Measurements from ENCODE around the gene UGT1A7. TPM values are rescaled to one million over a fixed set of nuclear protein-coding genes. Genes with fewer than 3 reads are reported as not detected.

Gene UGT1A7
- total and polyA plus RNA-seq, 9 of the 15 experiments (the other 6 are each of a cell fraction or from before 2014, with no cell fraction given): not detected

DNA sequence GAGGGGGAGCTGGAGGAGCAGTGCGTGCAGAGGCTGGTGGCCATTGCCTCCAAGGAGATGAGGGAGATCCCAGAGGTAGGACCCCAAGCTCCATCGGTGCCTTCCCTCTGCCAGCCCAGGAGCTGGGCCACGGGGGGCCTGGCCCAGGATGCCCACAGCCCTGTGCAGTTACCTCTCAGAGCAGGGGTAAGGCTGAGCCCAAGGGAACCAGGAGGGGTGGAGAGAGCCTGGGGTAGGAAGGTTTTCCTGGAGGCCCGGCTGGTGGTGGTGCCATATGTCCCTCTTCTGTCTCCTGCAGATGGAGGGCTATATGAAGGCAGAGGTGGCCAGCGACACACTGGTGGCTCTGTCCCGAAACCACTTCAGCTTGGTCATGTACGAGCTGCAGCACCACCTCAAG lies 107.9 kb downstream of the UGT1A7 start:
- no peaks in the 10 kb centered on the region for H4K20me1 ChIP-seq (replicated peaks; ENCODE audit: control insufficient read depth, insufficient read depth, low read length)
- WGBS (ENCODE audit: insufficient coverage, low coverage, missing lambda C conversion rate): 0% methylated on average over 4 of the region's 7 CpGs
- FAIRE-seq (no peak), ATAC-seq (no peak), DNase-seq (ENCODE audit: extremely low read depth in 1 of 4, low spot score in 3 of 4) (no peak)
- no peak overlapping the region for H3K9ac ChIP-seq (ENCODE audit: insufficient read depth in 1 of 2, low read depth in 2 of 2, low read length in 2 of 2)
- H3K9me3 ChIP-seq (replicated peaks; ENCODE audit: control insufficient read depth, insufficient read depth, low read depth, low read length): no peaks in the 10 kb centered on the region
- no peaks in the 10 kb centered on the region for H3K36me3 ChIP-seq (ENCODE audit: control insufficient read depth, insufficient read depth, low read length)
- H3K27ac ChIP-seq (ENCODE audit: extremely low read depth, low read depth, low read length): no peak overlapping the region
- no peak overlapping the region for H3K4me2 ChIP-seq (ENCODE audit: insufficient read depth, low read length)
- POLR2A ChIA-PET: no interaction called here
- peaks cover 0 to 41% of the 10 kb centered on the region in 2 experiments; a peak in 2 of 5 replicates for H3K27me3 ChIP-seq (ENCODE audit: control insufficient read depth in 2 of 2, insufficient read depth in 2 of 2, low read length in 2 of 2)
- CTCF ChIA-PET (ENCODE audit: low intra/inter-chr PET ratio): no interaction called here
- H2AFZ ChIP-seq (ENCODE audit: low read depth, low read length): no peak overlapping the region
- H3K79me2 ChIP-seq (ENCODE audit: control insufficient read depth, insufficient read depth, low read length): no peaks in the 10 kb centered on the region
- H3K4me1 ChIP-seq (replicated peaks in 1 of 2; ENCODE audit: control insufficient read depth in 2 of 2, insufficient read depth in 2 of 2, low read length in 2 of 2): no peaks in the 10 kb centered on the region; a peak in 1 of 5 replicates
- TF ChIP-seq HOXB6 (CRISPR knock-in tag; IDR thresholded peaks at IDR 0.05; ENCODE audit: borderline replicate concordance): no peak
- TF ChIP-seq, protein P1, sequence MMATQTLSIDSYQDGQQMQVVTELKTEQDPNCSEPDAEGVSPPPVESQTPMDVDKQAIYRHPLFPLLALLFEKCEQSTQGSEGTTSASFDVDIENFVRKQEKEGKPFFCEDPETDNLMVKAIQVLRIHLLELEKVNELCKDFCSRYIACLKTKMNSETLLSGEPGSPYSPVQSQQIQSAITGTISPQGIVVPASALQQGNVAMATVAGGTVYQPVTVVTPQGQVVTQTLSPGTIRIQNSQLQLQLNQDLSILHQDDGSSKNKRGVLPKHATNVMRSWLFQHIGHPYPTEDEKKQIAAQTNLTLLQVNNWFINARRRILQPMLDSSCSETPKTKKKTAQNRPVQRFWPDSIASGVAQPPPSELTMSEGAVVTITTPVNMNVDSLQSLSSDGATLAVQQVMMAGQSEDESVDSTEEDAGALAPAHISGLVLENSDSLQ (IDR thresholded peaks at IDR 0.05): no peak
- H3K9me1 ChIP-seq (ENCODE audit: control insufficient read depth, insufficient read depth, low read length): no peaks in the 10 kb centered on the region
- intact Hi-C loops (cut with micrococcal nuclease) (no loop called here), in situ Hi-C loops (cut with MboI) (no loop called here)
- no peak overlapping the region for H3K4me3 ChIP-seq
- BruUV-seq (replicated peaks): no TSS peak

DNA sequence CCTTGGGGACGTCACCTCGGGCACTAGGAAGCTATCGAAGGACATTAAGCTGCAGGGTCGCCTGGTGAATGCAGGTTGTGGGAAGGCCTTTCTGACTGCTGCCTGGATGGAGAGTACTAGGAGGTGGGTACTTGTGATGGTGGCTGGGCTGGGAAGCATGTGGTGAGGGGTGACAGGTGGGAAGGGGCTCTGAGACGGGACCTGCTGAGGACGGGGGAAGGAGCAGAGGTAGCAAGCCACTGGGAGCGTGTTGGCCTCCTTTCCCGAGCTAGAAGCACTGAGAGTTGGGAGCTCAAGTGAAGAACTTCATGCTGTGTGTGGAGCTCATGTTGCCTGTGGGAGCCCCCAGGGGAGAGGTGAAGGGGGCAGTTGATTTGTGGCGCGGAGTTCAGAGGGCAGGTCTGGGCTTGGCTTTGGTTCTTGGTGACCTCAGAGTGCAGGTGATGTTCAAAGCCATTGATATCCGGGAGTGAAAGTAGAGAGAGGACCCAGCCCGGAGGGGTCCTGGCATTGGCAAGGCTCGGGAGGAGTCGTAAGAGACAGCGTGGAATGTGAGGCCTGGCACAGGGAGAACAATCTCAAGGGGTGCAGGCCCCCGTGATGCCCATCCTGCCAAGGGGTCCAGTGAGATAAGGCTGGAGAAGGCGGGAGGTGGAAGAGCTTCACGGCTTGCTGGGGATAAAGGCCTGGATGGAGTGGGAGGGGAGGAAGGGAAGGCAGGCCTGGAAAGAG lies 109.6 kb downstream of the UGT1A7 start:
- no peak for FAIRE-seq
- Histone ChIP-seq H3K27me3 (ENCODE audit: control insufficient read depth in 2 of 2, insufficient read depth in 2 of 2, low read length in 2 of 2) (peaks cover 0 to 44% of the 10 kb centered on the region in 2 experiments; a peak in 2 of 5 replicates), H3K4me2 (ENCODE audit: insufficient read depth, low read length) (no peak overlapping the region), H3K27ac (ENCODE audit: extremely low read depth, low read depth, low read length) (no peak overlapping the region), H3K9me3 (replicated peaks; ENCODE audit: control insufficient read depth, insufficient read depth, low read depth, low read length) (no peaks in the 10 kb centered on the region), H4K20me1 (replicated peaks; ENCODE audit: control insufficient read depth, insufficient read depth, low read length) (no peaks in the 10 kb centered on the region), H3K4me1 (replicated peaks in 1 of 2; ENCODE audit: control insufficient read depth in 2 of 2, insufficient read depth in 2 of 2, low read length in 2 of 2) (no peaks in the 10 kb centered on the region; a peak in 1 of 5 replicates), H3K79me2 (ENCODE audit: control insufficient read depth, insufficient read depth, low read length) (no peaks in the 10 kb centered on the region), H3K36me3 (ENCODE audit: control insufficient read depth, insufficient read depth, low read length) (no peaks in the 10 kb centered on the region), H2AFZ (ENCODE audit: low read depth, low read length) (no peak overlapping the region), H3K4me3 (no peak overlapping the region), H3K9ac (ENCODE audit: insufficient read depth in 1 of 2, low read depth in 2 of 2, low read length in 2 of 2) (no peak overlapping the region), H3K9me1 (ENCODE audit: control insufficient read depth, insufficient read depth, low read length) (no peaks in the 10 kb centered on the region)
- ChIA-PET CTCF (ENCODE audit: low intra/inter-chr PET ratio) (no interaction called here), POLR2A (interaction anchor here (0.6 to 1.1 kb wide), 2 partner anchors 30 to 42 kb away, joined by 4 read pairs; no protein-coding TSS in a partner anchor)
- in situ Hi-C loops (cut with MboI) (no loop called here), intact Hi-C loops (cut with micrococcal nuclease) (no loop called here)
- 5% methylated on average over 14 of the region's 18 CpGs for WGBS (ENCODE audit: insufficient coverage, low coverage, missing lambda C conversion rate)
- no peak for ATAC-seq
- BruUV-seq (replicated peaks): no TSS peak
- DNase-seq (ENCODE audit: extremely low read depth in 1 of 4, low spot score in 3 of 4): no peak
- TF ChIP-seq RAD51 (IDR thresholded peaks at IDR 0.05; ENCODE audit: borderline replicate concordance, low read depth) (no peak), PHF20 (IDR thresholded peaks at IDR 0.05; ENCODE audit: partially characterized antibody) (no peak), L3MBTL2 (IDR thresholded peaks at IDR 0.05) (no peak), MEIS2 (IDR thresholded peaks at IDR 0.05; ENCODE audit: partially characterized antibody) (no peak), TCF7 (IDR thresholded peaks at IDR 0.05; ENCODE audit: borderline replicate concordance) (no peak), MXI1 (IDR thresholded peaks at IDR 0.05; ENCODE audit: low read depth, low read length) (no peak), GATA2 (CRISPR knock-in tag; IDR thresholded peaks at IDR 0.05) (no peak)
- TF ChIP-seq, protein P2, sequence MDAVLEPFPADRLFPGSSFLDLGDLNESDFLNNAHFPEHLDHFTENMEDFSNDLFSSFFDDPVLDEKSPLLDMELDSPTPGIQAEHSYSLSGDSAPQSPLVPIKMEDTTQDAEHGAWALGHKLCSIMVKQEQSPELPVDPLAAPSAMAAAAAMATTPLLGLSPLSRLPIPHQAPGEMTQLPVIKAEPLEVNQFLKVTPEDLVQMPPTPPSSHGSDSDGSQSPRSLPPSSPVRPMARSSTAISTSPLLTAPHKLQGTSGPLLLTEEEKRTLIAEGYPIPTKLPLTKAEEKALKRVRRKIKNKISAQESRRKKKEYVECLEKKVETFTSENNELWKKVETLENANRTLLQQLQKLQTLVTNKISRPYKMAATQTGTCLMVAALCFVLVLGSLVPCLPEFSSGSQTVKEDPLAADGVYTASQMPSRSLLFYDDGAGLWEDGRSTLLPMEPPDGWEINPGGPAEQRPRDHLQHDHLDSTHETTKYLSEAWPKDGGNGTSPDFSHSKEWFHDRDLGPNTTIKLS (IDR thresholded peaks at IDR 0.05; ENCODE audit: borderline replicate concordance, low read depth): no peak
- TF ChIP-seq, protein P3, sequence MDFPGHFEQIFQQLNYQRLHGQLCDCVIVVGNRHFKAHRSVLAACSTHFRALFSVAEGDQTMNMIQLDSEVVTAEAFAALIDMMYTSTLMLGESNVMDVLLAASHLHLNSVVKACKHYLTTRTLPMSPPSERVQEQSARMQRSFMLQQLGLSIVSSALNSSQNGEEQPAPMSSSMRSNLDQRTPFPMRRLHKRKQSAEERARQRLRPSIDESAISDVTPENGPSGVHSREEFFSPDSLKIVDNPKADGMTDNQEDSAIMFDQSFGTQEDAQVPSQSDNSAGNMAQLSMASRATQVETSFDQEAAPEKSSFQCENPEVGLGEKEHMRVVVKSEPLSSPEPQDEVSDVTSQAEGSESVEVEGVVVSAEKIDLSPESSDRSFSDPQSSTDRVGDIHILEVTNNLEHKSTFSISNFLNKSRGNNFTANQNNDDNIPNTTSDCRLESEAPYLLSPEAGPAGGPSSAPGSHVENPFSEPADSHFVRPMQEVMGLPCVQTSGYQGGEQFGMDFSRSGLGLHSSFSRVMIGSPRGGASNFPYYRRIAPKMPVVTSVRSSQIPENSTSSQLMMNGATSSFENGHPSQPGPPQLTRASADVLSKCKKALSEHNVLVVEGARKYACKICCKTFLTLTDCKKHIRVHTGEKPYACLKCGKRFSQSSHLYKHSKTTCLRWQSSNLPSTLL (IDR thresholded peaks at IDR 0.05): no peak
